ENCODE measurements around the gene CTNNA2.

DNA sequence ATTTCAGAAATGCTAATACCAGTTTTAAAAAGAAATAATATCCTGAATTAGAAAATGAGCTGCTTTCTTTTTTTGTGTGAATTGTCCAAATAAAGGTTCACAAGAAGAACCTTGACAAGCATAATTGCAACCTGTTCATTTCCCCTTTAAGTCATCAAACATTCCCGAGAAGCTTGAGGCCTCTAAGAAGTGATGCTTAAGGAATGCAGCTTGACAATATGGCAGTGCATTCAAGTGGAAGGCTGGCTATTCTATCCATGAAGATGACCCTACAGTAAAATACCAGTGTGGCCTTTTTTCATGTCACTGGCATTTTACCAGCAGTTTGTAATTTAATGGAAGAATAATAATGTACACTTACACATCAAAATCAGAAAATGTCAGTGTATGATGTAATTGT is 216.7 kb downstream of the CTNNA2 start:
- TF ChIP-seq, protein P1, sequence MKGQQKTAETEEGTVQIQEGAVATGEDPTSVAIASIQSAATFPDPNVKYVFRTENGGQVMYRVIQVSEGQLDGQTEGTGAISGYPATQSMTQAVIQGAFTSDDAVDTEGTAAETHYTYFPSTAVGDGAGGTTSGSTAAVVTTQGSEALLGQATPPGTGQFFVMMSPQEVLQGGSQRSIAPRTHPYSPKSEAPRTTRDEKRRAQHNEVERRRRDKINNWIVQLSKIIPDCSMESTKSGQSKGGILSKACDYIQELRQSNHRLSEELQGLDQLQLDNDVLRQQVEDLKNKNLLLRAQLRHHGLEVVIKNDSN (IDR thresholded peaks at IDR 0.05; ENCODE audit: borderline replicate concordance, low read depth), result no peak
- TF ChIP-seq, protein P2, sequence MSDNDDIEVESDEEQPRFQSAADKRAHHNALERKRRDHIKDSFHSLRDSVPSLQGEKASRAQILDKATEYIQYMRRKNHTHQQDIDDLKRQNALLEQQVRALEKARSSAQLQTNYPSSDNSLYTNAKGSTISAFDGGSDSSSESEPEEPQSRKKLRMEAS (IDR thresholded peaks at IDR 0.05; ENCODE audit: low read depth), result no peak

Data from SK-N-SH (cell line).